Large intestine (tissue), 3 donors: ENCODE data around the gene PIP4K2B. TPM values are rescaled to one million over a fixed set of nuclear protein-coding genes. Genes with fewer than 3 reads are reported as not detected.
A peak's percentile ranks its signal among the peaks of the same experiment; 100 is the strongest.
"Not testable (repeated sequence)": the region's sequence is repeated elsewhere in the genome, so short reads cannot be mapped to it uniquely, and the experiment has no call there.

Experiments used
- DNase-seq, 2 donors: peaks; one replicate each; pipeline versions ENCODE4 v3.0.0 to v3.0.0-alpha.2; 2013
- H3K27ac ChIP-seq: one replicate; pipeline ENCODE4 v1.5.1; 2013; ENCODE audit warnings: low read length
- H3K27me3 ChIP-seq: 2 replicates; pipeline ENCODE4 v1.6.1; 2013; ENCODE audit warnings: low read length; ENCODE audit not compliant: control insufficient read depth, insufficient read depth
- H3K36me3 ChIP-seq: 2 replicates; pipeline ENCODE4 v1.6.1; 2013; ENCODE audit warnings: low read length; ENCODE audit not compliant: control insufficient read depth, insufficient read depth
- H3K4me1 ChIP-seq: one replicate; pipeline ENCODE4 v1.6.1; 2013; ENCODE audit warnings: low read length; ENCODE audit not compliant: control insufficient read depth, insufficient read depth
- H3K4me3 ChIP-seq: one replicate; pipeline ENCODE4 v1.5.1; 2013; ENCODE audit warnings: low read length
- H3K9me3 ChIP-seq: one replicate; pipeline ENCODE4 v1.6.1; 2013; ENCODE audit warnings: mild to moderate bottlenecking, low read depth, low read length, moderate library complexity; ENCODE audit not compliant: control insufficient read depth
- WGBS: methylation state at CpG from one replicate; pipeline ENCODE4 v1.1.5; 2013; ENCODE audit warnings: low lambda C conversion rate; ENCODE audit not compliant: insufficient coverage; 5-methylcytosine and 5-hydroxymethylcytosine counted together
- polyA plus RNA-seq: library from polyadenylated mRNA; unstranded; fragments of 120-200 nt; gene quantifications from one replicate; pipeline ENCODE4 v1.2.1, GENCODE V29; 2013

The PIP4K2B gene
- polyA plus RNA-seq, 1 donor: 33.4 TPM

DNA sequence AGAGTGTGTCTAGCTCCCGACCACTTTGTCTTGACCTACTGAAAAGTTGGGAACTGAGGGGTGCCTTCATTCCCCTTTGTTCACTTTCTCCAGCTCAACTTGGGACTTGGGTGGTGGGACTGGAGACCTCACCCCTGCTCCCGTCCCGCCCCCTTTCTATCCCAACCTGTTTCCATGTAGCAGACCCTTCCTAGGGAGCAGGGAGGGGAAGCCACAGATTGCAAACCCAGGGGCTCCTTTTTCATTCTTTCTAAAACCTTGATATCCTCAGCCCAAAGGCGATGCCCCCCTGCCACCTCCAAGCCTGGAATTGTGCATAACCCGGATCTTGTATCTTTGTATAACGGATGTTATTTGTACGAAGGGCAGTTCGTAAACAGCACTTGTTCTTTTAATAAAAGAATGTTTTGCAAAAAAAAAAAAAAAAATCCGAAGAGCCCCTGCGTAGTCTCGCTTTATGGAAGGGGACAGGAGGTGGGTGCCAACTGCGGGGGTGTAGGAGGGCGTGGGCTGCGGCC is 69.9 kb downstream of the PIP4K2B start:
- Histone ChIP-seq H3K27me3 (no peaks in the 10 kb centered on the region), H3K4me3 (peak overlapping the region; percentile 55), H3K9me3 (no peaks in the 10 kb centered on the region), H3K4me1 (peaks cover 62% of the 10 kb centered on the region), H3K27ac (peak overlapping the region; percentile 66), H3K36me3 (peaks cover 26% of the 10 kb centered on the region)
- DNase-seq: no peak
- WGBS: 60% methylated on average over 1 of the region's 14 CpGs

DNA sequence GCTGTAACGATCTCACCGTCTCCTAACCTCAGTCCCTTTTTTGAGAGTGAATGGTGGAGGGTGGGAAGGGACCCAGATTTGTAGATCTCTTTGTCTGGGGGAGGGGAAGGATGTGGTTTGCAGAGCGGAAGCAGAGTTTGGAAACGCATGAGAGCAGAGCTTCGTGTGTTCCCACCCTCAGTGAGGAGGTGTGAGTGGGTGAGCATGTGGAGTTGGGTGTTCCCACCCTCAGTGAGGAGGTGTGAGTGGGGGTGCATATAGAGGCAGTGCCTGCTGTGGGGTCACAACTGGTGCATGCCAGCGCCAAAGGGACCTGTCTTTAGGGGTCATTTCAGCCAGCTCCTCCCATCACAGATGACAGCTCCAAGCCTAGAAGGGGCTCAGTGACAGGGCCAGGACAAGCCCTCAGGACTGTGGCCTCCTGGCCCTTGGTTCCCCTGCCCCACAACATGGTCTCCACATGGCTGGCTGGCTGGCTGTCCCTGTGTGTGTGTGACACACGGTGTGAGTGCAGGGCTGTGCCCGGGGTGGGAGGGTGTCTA is 71.0 kb downstream of the PIP4K2B start:
- Histone ChIP-seq H3K27ac (no peak overlapping the region), H3K4me3 (no peak overlapping the region), H3K27me3 (no peaks in the 10 kb centered on the region), H3K9me3 (no peaks in the 10 kb centered on the region), H3K36me3 (peaks cover 25% of the 10 kb centered on the region), H3K4me1 (peaks cover 51% of the 10 kb centered on the region)
- DNase-seq: no peak
- no CpG with 5 or more reads among the region's 8 CpGs for WGBS

DNA sequence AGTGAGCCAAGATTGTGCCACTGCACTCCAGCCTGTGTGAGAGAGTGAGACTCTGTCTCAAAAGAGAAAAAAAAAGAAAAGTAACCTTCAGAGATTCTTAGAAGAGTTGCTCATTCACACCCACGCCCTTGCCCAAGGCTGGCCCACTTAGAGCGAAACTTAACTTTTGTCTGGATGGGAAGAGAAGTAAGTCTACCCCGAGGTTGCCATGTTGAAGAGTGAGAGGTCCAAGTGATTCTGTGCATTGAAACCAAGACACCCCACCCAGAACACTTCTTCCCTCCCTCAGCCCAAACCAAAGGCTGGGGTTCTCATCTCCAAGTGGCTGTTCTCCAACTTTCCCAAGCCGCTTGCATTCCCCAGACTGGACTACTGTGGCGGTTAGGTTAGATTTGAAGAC is 71.6 kb downstream of the PIP4K2B start:
- DNase-seq: no peak
- Histone ChIP-seq H3K9me3 (no peaks in the 10 kb centered on the region), H3K36me3 (peaks cover 26% of the 10 kb centered on the region), H3K27ac (no peak overlapping the region), H3K4me1 (peaks cover 45% of the 10 kb centered on the region), H3K4me3 (no peak overlapping the region), H3K27me3 (no peaks in the 10 kb centered on the region)
- no CpG with 5 or more reads among the region's 5 CpGs for WGBS

DNA sequence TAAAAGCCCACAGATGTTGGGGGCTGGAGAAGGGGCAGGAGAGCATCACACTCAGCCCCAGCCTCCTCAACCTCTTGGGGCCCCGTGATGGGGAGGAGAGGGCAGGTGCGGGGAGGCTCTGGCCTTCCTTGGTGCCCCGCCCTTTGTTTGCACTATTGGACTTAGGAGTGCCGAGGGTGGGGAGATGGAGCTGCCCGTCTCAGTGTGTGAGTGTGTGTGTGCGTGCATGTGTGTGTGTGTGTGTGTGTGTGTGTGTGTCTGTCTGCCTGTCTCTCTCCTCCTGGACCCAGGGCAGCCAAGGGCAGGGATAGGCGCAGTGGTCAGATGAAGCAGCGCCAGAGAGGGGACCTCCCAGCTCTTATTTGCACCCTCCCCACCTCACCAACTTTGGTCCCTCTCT is 73.2 kb downstream of the PIP4K2B start:
- not testable (repeated sequence) for H3K9me3 ChIP-seq, H3K27me3 ChIP-seq, H3K4me3 ChIP-seq
- Histone ChIP-seq H3K4me1 (peaks cover 29% of the 10 kb centered on the region), H3K36me3 (peaks cover 39% of the 10 kb centered on the region), H3K27ac (peak overlapping the region; percentile 70)
- no CpG with 5 or more reads among the region's 8 CpGs for WGBS
- peak; percentile 89 to 92 for DNase-seq

DNA sequence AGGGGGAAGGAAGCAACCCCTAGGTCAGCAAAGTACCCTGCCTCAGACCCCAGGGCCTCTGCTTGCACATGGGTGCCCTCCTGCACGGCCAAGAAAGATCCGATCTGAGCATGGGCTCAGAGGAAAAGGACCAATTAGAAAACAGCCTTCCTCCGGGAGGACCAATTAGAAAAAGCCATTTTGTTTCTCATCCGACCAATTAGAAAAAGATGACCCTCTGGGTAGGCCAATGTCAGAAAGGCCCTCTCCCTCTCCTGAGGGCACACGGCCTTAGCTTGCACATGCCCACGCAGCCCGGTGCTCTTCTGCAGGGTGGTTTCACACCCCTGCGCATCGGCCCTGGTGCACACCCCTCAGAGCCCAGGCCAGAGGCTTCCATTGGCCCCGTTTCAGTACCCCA is 74.3 kb downstream of the PIP4K2B start:
- no CpG with 5 or more reads among the region's 10 CpGs for WGBS
- H3K4me1 ChIP-seq: peaks cover 26% of the 10 kb centered on the region
- H3K27ac ChIP-seq: peak overlapping the region; percentile 70
- no peaks in the 10 kb centered on the region for H3K9me3 ChIP-seq
- DNase-seq: no peak
- no peak overlapping the region for H3K4me3 ChIP-seq
- peaks cover 48% of the 10 kb centered on the region for H3K36me3 ChIP-seq
- H3K27me3 ChIP-seq: no peaks in the 10 kb centered on the region

DNA sequence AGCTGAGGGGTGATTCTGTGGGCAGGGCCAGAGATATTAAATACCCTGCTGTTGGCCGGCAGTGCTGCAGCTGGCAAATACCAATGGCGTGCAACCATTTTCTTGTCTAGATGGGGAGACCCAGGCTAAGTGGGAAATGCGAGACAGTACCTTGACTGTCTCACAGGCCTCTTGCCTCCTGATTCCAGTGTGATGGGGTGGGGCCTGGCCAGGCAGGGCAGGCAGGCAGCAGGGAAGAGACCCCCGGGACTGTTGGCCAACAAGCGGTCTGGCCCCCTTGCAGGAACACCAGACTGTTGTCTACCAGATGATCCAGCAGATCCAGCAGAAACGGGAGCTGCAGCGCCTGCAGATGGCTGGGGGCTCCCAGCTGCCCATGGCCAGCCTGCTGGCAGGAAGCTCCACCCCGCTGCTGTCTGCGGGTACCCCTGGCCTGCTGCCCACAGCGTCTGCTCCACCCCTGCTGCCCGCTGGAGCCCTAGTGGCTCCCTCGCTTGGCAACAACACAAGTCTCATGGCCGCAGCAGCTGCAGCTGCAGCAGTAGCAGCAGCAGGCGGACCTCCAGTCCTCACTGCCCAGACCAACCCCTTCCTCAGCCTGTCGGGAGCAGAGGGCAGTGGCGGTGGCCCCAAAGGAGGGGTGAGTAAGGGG is 74.9 kb downstream of the PIP4K2B start:
- Histone ChIP-seq H3K9me3 (no peaks in the 10 kb centered on the region), H3K27me3 (no peaks in the 10 kb centered on the region), H3K4me3 (no peak overlapping the region), H3K4me1 (peaks cover 29% of the 10 kb centered on the region), H3K27ac (peak overlapping the region; percentile 70), H3K36me3 (peaks cover 53% of the 10 kb centered on the region)
- DNase-seq: no peak
- WGBS: no CpG with 5 or more reads among the region's 16 CpGs

DNA sequence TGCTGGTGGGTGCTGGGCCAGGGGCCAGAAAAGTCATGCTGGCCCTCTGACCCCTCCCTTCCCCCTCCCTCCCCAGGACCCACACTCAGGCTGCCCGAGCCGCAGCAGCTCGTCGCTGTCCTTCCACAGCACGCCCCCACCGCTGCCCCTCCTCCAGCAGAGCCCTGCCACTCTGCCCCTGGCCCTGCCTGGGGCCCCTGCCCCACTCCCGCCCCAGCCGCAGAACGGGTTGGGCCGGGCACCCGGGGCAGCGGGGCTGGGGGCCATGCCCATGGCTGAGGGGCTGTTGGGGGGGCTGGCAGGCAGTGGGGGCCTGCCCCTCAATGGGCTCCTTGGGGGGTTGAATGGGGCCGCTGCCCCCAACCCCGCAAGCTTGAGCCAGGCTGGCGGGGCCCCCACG is 77.6 kb downstream of the PIP4K2B start:
- H3K4me1 ChIP-seq: peaks cover 35% of the 10 kb centered on the region
- no peaks in the 10 kb centered on the region for H3K27me3 ChIP-seq
- no peaks in the 10 kb centered on the region for H3K9me3 ChIP-seq
- DNase-seq: no peak
- H3K27ac ChIP-seq: no peak overlapping the region
- no peak overlapping the region for H3K4me3 ChIP-seq
- H3K36me3 ChIP-seq: peaks cover 69% of the 10 kb centered on the region
- no CpG with 5 or more reads among the region's 16 CpGs for whole genome bisulfite sequencing

DNA sequence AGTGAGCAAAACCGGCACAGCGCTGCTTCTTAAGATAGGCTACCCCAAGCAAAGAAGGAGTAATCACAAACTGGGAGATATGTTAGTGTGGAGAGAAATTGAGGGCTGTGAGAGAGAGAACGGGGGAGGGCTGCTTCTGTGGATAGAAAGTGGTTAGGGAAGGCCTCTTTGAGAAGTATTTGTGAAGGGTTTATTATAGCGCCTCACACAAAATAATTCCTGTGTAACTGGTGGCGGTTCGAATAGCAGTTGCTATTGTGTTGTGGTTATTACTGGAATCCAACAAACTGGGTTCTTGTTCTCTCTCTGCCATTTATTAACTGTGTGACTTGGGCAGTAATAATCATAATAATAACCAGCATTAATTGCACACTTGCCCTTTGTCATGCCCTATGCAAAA is 78.4 kb downstream of the PIP4K2B start:
- H3K4me1 ChIP-seq: peaks cover 27% of the 10 kb centered on the region
- no peak for DNase-seq
- 83% methylated on average over 1 of the region's 6 CpGs for WGBS
- no peaks in the 10 kb centered on the region for H3K9me3 ChIP-seq
- H3K4me3 ChIP-seq: no peak overlapping the region
- H3K27me3 ChIP-seq: no peaks in the 10 kb centered on the region
- no peak overlapping the region for H3K27ac ChIP-seq
- peaks cover 77% of the 10 kb centered on the region for H3K36me3 ChIP-seq

DNA sequence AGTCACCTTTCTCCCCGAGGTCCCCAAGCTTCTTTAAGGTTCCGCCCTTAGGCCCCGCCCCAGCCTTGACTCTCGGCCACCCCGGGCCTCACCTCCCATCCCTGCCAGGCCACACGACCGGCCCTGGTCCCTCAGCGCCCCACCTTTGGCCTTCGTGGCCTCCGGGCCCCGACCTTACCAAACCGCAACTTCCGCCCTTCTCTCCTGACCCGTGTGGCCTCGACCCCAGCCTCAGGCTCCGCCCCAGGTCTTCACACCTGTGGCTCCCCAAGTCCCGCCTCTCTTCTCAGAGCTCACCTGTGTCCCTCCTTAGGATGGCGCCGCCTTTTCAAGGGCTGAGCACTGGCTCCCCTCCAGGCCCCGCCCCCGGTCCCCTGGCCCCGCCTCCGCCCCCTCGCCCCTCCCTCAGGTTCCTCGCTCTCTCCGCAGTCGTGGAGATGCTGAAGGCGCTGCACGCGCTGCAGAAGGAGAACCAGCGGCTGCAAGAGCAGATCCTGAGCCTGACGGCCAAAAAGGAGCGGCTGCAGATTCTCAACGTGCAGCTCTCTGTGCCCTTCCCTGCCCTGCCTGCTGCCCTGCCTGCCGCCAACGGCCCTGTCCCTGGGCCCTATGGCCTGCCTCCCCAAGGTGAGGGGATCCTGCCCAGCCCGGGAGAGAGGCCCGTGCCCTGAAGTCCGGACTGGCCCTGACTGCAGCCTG is 79.3 kb downstream of the PIP4K2B start:
- H3K27me3 ChIP-seq: no peaks in the 10 kb centered on the region
- H3K27ac ChIP-seq: no peak overlapping the region
- H3K4me3 ChIP-seq: no peak overlapping the region
- no peaks in the 10 kb centered on the region for H3K9me3 ChIP-seq
- no peak for DNase-seq
- H3K36me3 ChIP-seq: peaks cover 80% of the 10 kb centered on the region
- H3K4me1 ChIP-seq: peaks cover 18% of the 10 kb centered on the region
- no CpG with 5 or more reads among the region's 39 CpGs for WGBS

DNA sequence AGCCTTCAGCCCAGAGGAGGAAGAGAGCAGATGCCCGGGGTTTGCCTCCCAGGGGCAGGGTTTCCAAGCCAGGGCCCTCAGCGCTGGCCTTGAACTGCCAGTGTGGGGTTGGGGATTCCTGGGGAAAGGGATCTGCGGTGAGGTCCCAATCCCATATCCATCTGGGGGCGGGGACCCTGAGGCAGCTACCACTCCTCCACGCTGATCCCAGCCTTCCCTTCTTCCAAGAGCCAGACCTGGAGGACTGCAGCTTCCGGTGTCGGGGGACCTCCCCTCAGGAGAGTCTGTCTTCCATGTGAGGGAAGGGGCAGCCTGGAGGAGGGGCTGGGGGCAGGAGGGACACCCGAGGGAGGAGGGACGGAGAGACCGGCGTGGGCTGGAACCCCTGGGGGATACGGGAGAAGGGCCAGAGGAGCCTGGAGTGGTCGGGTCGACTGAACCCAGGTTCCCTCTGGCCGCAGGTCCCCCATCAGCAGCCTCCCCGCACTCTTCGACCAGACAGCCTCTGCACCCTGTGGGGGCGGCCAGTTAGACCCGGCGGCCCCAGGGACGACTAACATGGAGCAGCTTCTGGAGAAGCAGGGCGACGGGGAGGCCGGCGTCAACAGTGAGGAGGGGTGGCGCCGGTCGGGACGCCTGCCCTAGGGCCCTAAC is 79.9 kb downstream of the PIP4K2B start:
- no peak for DNase-seq
- Histone ChIP-seq H3K4me3 (no peak overlapping the region), H3K27ac (peak overlapping the region; percentile 0), H3K4me1 (peaks cover 15% of the 10 kb centered on the region), H3K27me3 (no peaks in the 10 kb centered on the region), H3K9me3 (no peaks in the 10 kb centered on the region), H3K36me3 (peaks cover 79% of the 10 kb centered on the region)
- no CpG with 5 or more reads among the region's 29 CpGs for WGBS
